ENCODE measurements around the gene HOXA7.

- no peak for TF ChIP-seq EZH2 (IDR thresholded peaks at IDR 0.05; ENCODE audit: borderline replicate concordance, low read depth, low read length, poor library complexity, severe bottlenecking)
- TF ChIP-seq CTCF (conservative IDR thresholded peaks at IDR 0.05; ENCODE audit: low read depth, low read length), result no peak
Observed at GRCh38 chr7:27123007-27123476, 33.4 kb downstream of the HOXA7 start.

Data from A673 (cell line).